OCI-LY1 (cell line): ENCODE data around the gene TP53TG5.

Experiments
- CTCF ChIP-seq: fragments of 200-600 bp; sonication (generic), shearing (Covaris generic); IDR thresholded peaks from 2 replicates; pipeline ENCODE4 v1.5.1; 2017; ENCODE audit warnings: mild to moderate bottlenecking, antibody characterized with exemption, low read length, moderate library complexity, mixed read lengths
- EZH2 ChIP-seq: fragments of 200-600 bp; sonication (generic), shearing (Covaris generic); IDR thresholded peaks from 2 replicates; pipeline ENCODE4 v1.8.0; 2017; ENCODE audit warnings: borderline replicate concordance, mixed run types, mild to moderate bottlenecking, antibody characterized with exemption, low read length, moderate library complexity, mixed read lengths

- TF ChIP-seq CTCF (no peak), EZH2 (no peak)
Measured at GRCh38 chr20:45390931-45391330, 12.8 kb upstream of the TP53TG5 start.
